ENCODE measurements around the gene RND3.

- TF ChIP-seq POLR2A (IDR thresholded peaks at IDR 0.05) (no peak), CTCF (IDR thresholded peaks at IDR 0.05) (no peak), POLR2AphosphoS5 (IDR thresholded peaks at IDR 0.05) (no peak), EP300 (IDR thresholded peaks at IDR 0.05) (no peak)
Observed at GRCh38 chr2:150477347-150477746, 10.1 kb downstream of the RND3 start.

Measured in upper lobe of left lung (tissue), 4 donors.